Naive thymus-derived CD8-positive, alpha-beta T cell (primary cell): Measurements from ENCODE around the gene STXBP3. TPM values are rescaled to one million over a fixed set of nuclear protein-coding genes. Genes with fewer than 3 reads are reported as not detected.
"Not testable (repeated sequence)": the region's sequence is repeated elsewhere in the genome, so short reads cannot be mapped to it uniquely, and the experiment has no call there.

Source experiments
- ATAC-seq, 2 donors: fragments of 150-1000 bp; cut with Tn5 transposase in 1 of 2; sonication (Bioruptor Pico), chemical (Tn5 transposase) in 1 of 2; 1 replicate in 1 of 2; 2 replicates in 1 of 2; pipeline ENCODE4 v1.10.0; 2021; ENCODE audit warnings: mild to moderate bottlenecking in 2 of 2, moderate library complexity in 2 of 2
- POLR2A ChIA-PET: fragments of 350-600 bp; sonication (Branson Sonifier 250); formaldehyde crosslinking; loops from one replicate; lab custom pipeline; 2021; ENCODE audit warnings: antibody characterized with exemption; lab: Charles Lee
- DNase-seq, 10 donors: peaks; one replicate each; pipeline versions ENCODE4 v3.0.0 to v3.0.0-alpha.2; 2020 to 2022
- H3K27ac Mint-ChIP-seq, 10 donors: one replicate each; pipeline ENCODE4 v1.8.0; 2020 to 2022; ENCODE audit warnings: mild to moderate bottlenecking in 10 of 10, mixed read lengths in 10 of 10, moderate library complexity in 4 of 10, inconsistent platforms in 1 of 10
- H3K27me3 Mint-ChIP-seq, 5 donors: one replicate each; pipeline ENCODE4 v1.8.0; 2021 to 2022; ENCODE audit warnings: mixed read lengths in 5 of 5
- H3K36me3 Mint-ChIP-seq, 3 donors: one replicate each; pipeline ENCODE4 v1.8.0; 2020 to 2022; ENCODE audit warnings: mixed read lengths in 3 of 3, mild to moderate bottlenecking in 2 of 3, inconsistent platforms in 1 of 3
- H3K4me1 Mint-ChIP-seq, 4 donors: one replicate each; pipeline ENCODE4 v1.8.0; 2021 to 2022; ENCODE audit warnings: mixed read lengths in 4 of 4
- H3K4me3 Mint-ChIP-seq, 10 donors: one replicate each; pipeline ENCODE4 v1.8.0; 2020 to 2022; ENCODE audit warnings: mild to moderate bottlenecking in 10 of 10, mixed read lengths in 10 of 10, moderate library complexity in 6 of 10, inconsistent platforms in 1 of 10
- H3K9me3 Mint-ChIP-seq, 9 donors: one replicate each; pipeline ENCODE4 v1.8.0; 2020 to 2022; ENCODE audit warnings: mixed read lengths in 9 of 9, mild to moderate bottlenecking in 3 of 9, inconsistent platforms in 1 of 9, moderate library complexity in 1 of 9
- polyA plus RNA-seq, 3 donors: library from polyadenylated mRNA; unstranded; fragments of 300-500 nt; fragmentation: Illumina TruSeq; gene quantifications; one replicate each; pipeline ENCODE4 v1.2.3, GENCODE V29; 2021
- total RNA-seq, 8 experiments: library from RNA in 2 of 8; stranded (reverse) in 2 of 8; gene quantifications; one replicate each; pipeline ENCODE4 v1.2.3 and lab custom pipeline; 2021 to 2026

The STXBP3 gene
- total and polyA plus RNA-seq, 5 experiments from 2014 or later: 39.8 to 83.6 (median 46.1) TPM

- Mint-ChIP-seq H3K9me3 (peaks cover 13 to 34% (median 23%) of the 10 kb centered on the region in 9 donors), H3K36me3 (peaks cover 37 to 84% (median 73%) of the 10 kb centered on the region in 3 donors)
- POLR2A ChIA-PET, H3K4me1 Mint-ChIP-seq, H3K27me3 Mint-ChIP-seq, H3K4me3 Mint-ChIP-seq, ATAC-seq, H3K27ac Mint-ChIP-seq, DNase-seq: not testable (repeated sequence)
Observed at GRCh38 chr1:108781575-108781944, 35.1 kb downstream of the STXBP3 start.

GRCh38 chr1:108785264-108785663 is 38.8 kb downstream of the STXBP3 start:
- H3K4me1 Mint-ChIP-seq: no peaks in the 10 kb centered on the region
- H3K27me3 Mint-ChIP-seq: no peaks in the 10 kb centered on the region
- POLR2A ChIA-PET: no interaction called here
- H3K27ac Mint-ChIP-seq: no peak overlapping the region
- peaks cover 14 to 40% (median 23%) of the 10 kb centered on the region in 9 donors for H3K9me3 Mint-ChIP-seq
- H3K36me3 Mint-ChIP-seq: peaks cover 35 to 96% (median 87%) of the 10 kb centered on the region in 3 donors
- H3K4me3 Mint-ChIP-seq: no peak overlapping the region
- no peak for DNase-seq
- no peak for ATAC-seq

- Mint-ChIP-seq H3K4me3 (no peak overlapping the region), H3K27ac (no peak overlapping the region), H3K9me3 (peaks cover 17 to 46% (median 23%) of the 10 kb centered on the region in 9 donors), H3K36me3 (peaks cover 41 to 96% (median 89%) of the 10 kb centered on the region in 3 donors), H3K4me1 (no peaks in the 10 kb centered on the region), H3K27me3 (no peaks in the 10 kb centered on the region)
- DNase-seq (no peak), ATAC-seq (no peak)
- POLR2A ChIA-PET: no interaction called here
Observed at GRCh38 chr1:108785880-108786279, 39.4 kb downstream of the STXBP3 start.

- ATAC-seq (no peak), DNase-seq (no peak)
- POLR2A ChIA-PET: no interaction called here
- Mint-ChIP-seq H3K36me3 (peaks cover 34 to 95% (median 69%) of the 10 kb centered on the region in 3 donors), H3K4me1 (no peaks in the 10 kb centered on the region), H3K9me3 (peaks cover 6 to 34% (median 16%) of the 10 kb centered on the region in 9 donors), H3K4me3 (no peak overlapping the region), H3K27ac (no peak overlapping the region), H3K27me3 (no peaks in the 10 kb centered on the region)
Observed at GRCh38 chr1:108791790-108792189, 45.3 kb downstream of the STXBP3 start.

GRCh38 chr1:108792420-108792819 is 45.9 kb downstream of the STXBP3 start:
- Mint-ChIP-seq H3K9me3 (peaks cover 6 to 33% (median 14%) of the 10 kb centered on the region in 9 donors), H3K36me3 (peaks cover 34 to 92% (median 63%) of the 10 kb centered on the region in 3 donors), H3K4me1 (no peaks in the 10 kb centered on the region), H3K4me3 (peak overlapping the region in 1 of 10 donors; percentile 45), H3K27ac (no peak overlapping the region), H3K27me3 (no peaks in the 10 kb centered on the region)
- no peak for ATAC-seq
- DNase-seq: no peak
- POLR2A ChIA-PET: interaction anchor here (0.7 kb wide), 1 partner anchor 128 kb away, joined by 10 read pairs; no protein-coding TSS in a partner anchor

- Mint-ChIP-seq H3K27me3 (no peaks in the 10 kb centered on the region), H3K36me3 (peaks cover 10 to 85% (median 28%) of the 10 kb centered on the region in 3 donors), H3K4me3 (no peak overlapping the region), H3K4me1 (peaks cover 0 to 4% (median under 1%) of the 10 kb centered on the region in 4 donors), H3K9me3 (no peaks in the 10 kb centered on the region), H3K27ac (peak overlapping the region in 1 of 10 donors; percentile 61)
- POLR2A ChIA-PET: no interaction called here
- no peak for DNase-seq
- no peak for ATAC-seq
Observed at GRCh38 chr1:108799001-108799400, 52.5 kb downstream of the STXBP3 start.

- Mint-ChIP-seq H3K27ac (peak overlapping the region in 6 of 10 donors; percentile 1 to 60 (median 34)), H3K9me3 (no peaks in the 10 kb centered on the region), H3K4me3 (no peak overlapping the region), H3K36me3 (peaks cover 9 to 84% (median 20%) of the 10 kb centered on the region in 3 donors), H3K4me1 (peaks cover 0 to 4% (median under 1%) of the 10 kb centered on the region in 4 donors), H3K27me3 (no peaks in the 10 kb centered on the region)
- DNase-seq: no peak
- ATAC-seq: no peak
- POLR2A ChIA-PET: no interaction called here
Observed at GRCh38 chr1:108801101-108801500, 54.6 kb downstream of the STXBP3 start.

GRCh38 chr1:108803548-108803947 is 57.1 kb downstream of the STXBP3 start:
- no peak for ATAC-seq

GRCh38 chr1:108808438-108808837 is 62.0 kb downstream of the STXBP3 start:
- no peaks in the 10 kb centered on the region for H3K27me3 Mint-ChIP-seq
- H3K4me3 Mint-ChIP-seq: no peak overlapping the region
- peaks cover 0 to 72% (median 10%) of the 10 kb centered on the region in 3 donors for H3K36me3 Mint-ChIP-seq
- POLR2A ChIA-PET: no interaction called here
- H3K27ac Mint-ChIP-seq: peak overlapping the region in 1 of 10 donors; percentile 14
- no peaks in the 10 kb centered on the region for H3K4me1 Mint-ChIP-seq
- H3K9me3 Mint-ChIP-seq: no peaks in the 10 kb centered on the region
- no peak for DNase-seq
- ATAC-seq: no peak

More at GRCh38 chr1:108803548-108803947, 57.1 kb downstream of the STXBP3 start:
- no peak overlapping the region for H3K4me3 Mint-ChIP-seq
- H3K36me3 Mint-ChIP-seq: peaks cover 5 to 87% (median 22%) of the 10 kb centered on the region in 3 donors
- H3K27ac Mint-ChIP-seq: peak overlapping the region in 2 of 10 donors; percentile 66 to 76
- POLR2A ChIA-PET: interaction anchor here (0.6 to 1.4 kb wide), 2 partner anchors 16 to 111 kb away, joined by 3 to 4 read pairs; partner anchors contain the start of gene PRPF38B
- no peaks in the 10 kb centered on the region for H3K27me3 Mint-ChIP-seq
- peaks cover 0 to 4% (median under 1%) of the 10 kb centered on the region in 4 donors for H3K4me1 Mint-ChIP-seq
- DNase-seq: no peak
- no peaks in the 10 kb centered on the region for H3K9me3 Mint-ChIP-seq

- no peak for DNase-seq
- no peak for ATAC-seq
- Mint-ChIP-seq H3K9me3 (no peaks in the 10 kb centered on the region), H3K4me1 (no peaks in the 10 kb centered on the region), H3K27me3 (no peaks in the 10 kb centered on the region), H3K4me3 (no peak overlapping the region), H3K27ac (no peak overlapping the region), H3K36me3 (peaks cover 0 to 45% (median 9%) of the 10 kb centered on the region in 3 donors)
- POLR2A ChIA-PET: interaction anchor here (0.7 kb wide), 1 partner anchor 63 kb away, joined by 7 read pairs; no protein-coding TSS in a partner anchor
Observed at GRCh38 chr1:108811611-108812010, 65.1 kb downstream of the STXBP3 start.

GRCh38 chr1:108813326-108813725 is 66.9 kb downstream of the STXBP3 start:
- DNase-seq: no peak
- peaks cover 0 to 30% (median 3%) of the 10 kb centered on the region in 3 donors for H3K36me3 Mint-ChIP-seq
- no peak for ATAC-seq
- H3K4me3 Mint-ChIP-seq: no peak overlapping the region
- no peaks in the 10 kb centered on the region for H3K27me3 Mint-ChIP-seq
- no peak overlapping the region for H3K27ac Mint-ChIP-seq
- POLR2A ChIA-PET: no interaction called here
- H3K4me1 Mint-ChIP-seq: peaks cover 0 to 1% (median 0%) of the 10 kb centered on the region in 4 donors
- H3K9me3 Mint-ChIP-seq: no peaks in the 10 kb centered on the region

GRCh38 chr1:108814343-108815125 is 68.1 kb downstream of the STXBP3 start:
- Mint-ChIP-seq H3K27ac (peak overlapping the region in 2 of 10 donors; percentile 28 to 46), H3K4me1 (peaks cover 0 to 1% (median 0%) of the 10 kb centered on the region in 4 donors), H3K27me3 (no peaks in the 10 kb centered on the region), H3K36me3 (peaks cover 0 to 20% (median 0%) of the 10 kb centered on the region in 3 donors), H3K4me3 (no peak overlapping the region), H3K9me3 (no peaks in the 10 kb centered on the region)
- POLR2A ChIA-PET: no interaction called here
- DNase-seq (no peak), ATAC-seq (no peak)

GRCh38 chr1:108815566-108815965 is 69.1 kb downstream of the STXBP3 start:
- Mint-ChIP-seq H3K9me3 (no peaks in the 10 kb centered on the region), H3K4me3 (no peak overlapping the region), H3K4me1 (peaks cover 0 to 1% (median 0%) of the 10 kb centered on the region in 4 donors), H3K27me3 (peaks cover 0 to 8% (median 3%) of the 10 kb centered on the region in 5 donors), H3K27ac (no peak overlapping the region), H3K36me3 (peaks cover 0 to 11% (median 0%) of the 10 kb centered on the region in 3 donors)
- POLR2A ChIA-PET: no interaction called here
- ATAC-seq (no peak), DNase-seq (no peak)
